Adrenal gland (tissue), 12 donors: ENCODE measurements around the gene SORBS2. TPM values are rescaled to one million over a fixed set of nuclear protein-coding genes. Genes with fewer than 3 reads are reported as not detected.

ENCODE experiments used
- DNase-seq, 7 donors: peaks; one replicate each; pipeline ENCODE4 v3.0.0-alpha.2; 2019 to 2020
- H3K27ac ChIP-seq, 5 donors: fragments of 200-600 bp; sonication (generic) in 4 of 5; 1 replicate in 3 of 5; 2 replicates in 2 of 5; pipeline versions ENCODE4 v1.5.1 to v1.8.0; 2016 to 2020; ENCODE audit warnings: mild to moderate bottlenecking in 1 of 5
- H3K27me3 ChIP-seq: fragments of 200-600 bp; 2 replicates; pipeline ENCODE4 v1.8.0; 2021
- H3K36me3 ChIP-seq, 2 donors: fragments of 200-600 bp; replicated peaks in 1 of 2; 1 replicate in 1 of 2; 2 replicates in 1 of 2; pipeline versions ENCODE4 v1.5.1 to v1.8.0; 2018 to 2022
- H3K4me1 ChIP-seq, 2 donors: fragments of 200-600 bp; replicated peaks in 1 of 2; 1 replicate in 1 of 2; 2 replicates in 1 of 2; pipeline versions ENCODE4 v1.5.1 to v1.8.0; 2018 to 2021
- H3K4me3 ChIP-seq, 4 donors: fragments of 200-600 bp; sonication (generic) in 3 of 4; one replicate each; pipeline ENCODE4 v1.5.1; 2016 to 2018
- H3K9me3 ChIP-seq, 3 donors: fragments of 200-600 bp; sonication (generic) in 1 of 3; replicated peaks in 1 of 3; 1 replicate in 2 of 3; 2 replicates in 1 of 3; pipeline versions ENCODE4 v1.5.1 to v1.8.0; 2016 to 2021
- POLR2A ChIP-seq, 2 donors: fragments of 450-650 bp; IDR thresholded peaks; one replicate each; pipeline ENCODE4 v1.6.1; 2017; ENCODE audit warnings: antibody characterized with exemption in 2 of 2, mild to moderate bottlenecking in 2 of 2, moderate library complexity in 1 of 2
- WGBS, 4 donors: extraction: QIAGEN DNeasy Blood & Tissue Kit in 2 of 4; methylation state at CpG; one replicate each; pipeline versions ENCODE4 v1.1.5 to v1.1.7; 2013 to 2017; 5-methylcytosine and 5-hydroxymethylcytosine counted together
- intact Hi-C, 2 donors: fragments of 100-400 bp; cut with DNase I; formaldehyde crosslinking; loops; one replicate each; pipeline versions ENCODE4 v1.14.1 to v1.15.0; 2022 to 2023
- polyA plus RNA-seq, 3 donors: library from polyadenylated mRNA; stranded (reverse); fragments of 200-250 nt in 2 of 3; fragments of 350-450 nt in 1 of 3; fragmentation: Illumina TruSeq in 1 of 3; extraction: RNeasy Lipid Tissue Mini Kit (QIAGEN cat#74804) in 1 of 3; gene quantifications; one replicate each; pipeline ENCODE4 v1.2.3, GENCODE V29; 2013 to 2014
- total RNA-seq, 9 donors: library from RNA; depleted of rRNA in 4 of 9; stranded (reverse); fragments of >200 nt in 4 of 9; fragments of 120-200 nt in 1 of 9; fragmentation: NEBNext Ultra II Directional in 1 of 9; extraction: Animal tissue kit (Norgen Biotek cat#: 25700) in 1 of 9; gene quantifications; one replicate each; pipeline versions ENCODE4 v1.1.0 to v1.2.4, GENCODE V29; 2013 to 2023
- TF ChIP-seq, protein P1 (sequence below), 6 experiments: fragments of 450-650 bp in 4 of 6; fragments of 200-600 bp in 2 of 6; sonication (generic) in 1 of 6; IDR thresholded peaks; 1 replicate in 5 of 6; 2 replicates in 1 of 6; pipeline versions ENCODE4 v1.5.1 to v1.8.0; 2016 to 2021; ENCODE audit warnings: antibody characterized with exemption in 6 of 6, mild to moderate bottlenecking in 2 of 6, moderate library complexity in 1 of 6
- donor health status: healthy with polysubstance abuse.
- donor health status: Bipolar disorder and iron deficiency.
- donor health status: DM: yes; HTN: yes; CAD: no.
- donor health status: DM: no; HTN: no; CAD: no.
- donor health status: DM: no; HTN: no; CAD: no.
- donor health status: DM: yes; HTN: yes; CAD: no.

SORBS2 gene
- total and polyA plus RNA-seq, 12 donors: 126 to 875 (median 582) TPM

DNA sequence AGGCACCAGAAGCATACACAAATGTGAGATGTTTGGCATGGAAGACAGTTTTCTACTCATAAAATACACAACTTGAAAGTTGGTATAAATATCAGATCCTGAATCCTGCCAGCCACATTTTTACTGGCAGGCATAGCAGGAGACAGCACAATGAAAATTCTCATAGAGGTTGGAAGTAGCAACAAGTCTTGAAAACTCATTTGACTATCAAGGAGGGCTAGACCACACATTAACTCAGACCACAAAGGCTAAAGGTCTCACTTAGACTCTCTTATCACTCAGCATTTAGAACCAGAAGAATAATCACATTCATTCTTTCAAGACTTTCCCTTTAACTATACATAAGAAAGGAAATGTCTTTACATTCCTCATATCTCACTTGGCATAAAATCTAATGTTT is 56.5 kb downstream of the SORBS2 start:
- TF ChIP-seq, protein P1, sequence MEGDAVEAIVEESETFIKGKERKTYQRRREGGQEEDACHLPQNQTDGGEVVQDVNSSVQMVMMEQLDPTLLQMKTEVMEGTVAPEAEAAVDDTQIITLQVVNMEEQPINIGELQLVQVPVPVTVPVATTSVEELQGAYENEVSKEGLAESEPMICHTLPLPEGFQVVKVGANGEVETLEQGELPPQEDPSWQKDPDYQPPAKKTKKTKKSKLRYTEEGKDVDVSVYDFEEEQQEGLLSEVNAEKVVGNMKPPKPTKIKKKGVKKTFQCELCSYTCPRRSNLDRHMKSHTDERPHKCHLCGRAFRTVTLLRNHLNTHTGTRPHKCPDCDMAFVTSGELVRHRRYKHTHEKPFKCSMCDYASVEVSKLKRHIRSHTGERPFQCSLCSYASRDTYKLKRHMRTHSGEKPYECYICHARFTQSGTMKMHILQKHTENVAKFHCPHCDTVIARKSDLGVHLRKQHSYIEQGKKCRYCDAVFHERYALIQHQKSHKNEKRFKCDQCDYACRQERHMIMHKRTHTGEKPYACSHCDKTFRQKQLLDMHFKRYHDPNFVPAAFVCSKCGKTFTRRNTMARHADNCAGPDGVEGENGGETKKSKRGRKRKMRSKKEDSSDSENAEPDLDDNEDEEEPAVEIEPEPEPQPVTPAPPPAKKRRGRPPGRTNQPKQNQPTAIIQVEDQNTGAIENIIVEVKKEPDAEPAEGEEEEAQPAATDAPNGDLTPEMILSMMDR (IDR thresholded peaks at IDR 0.05): no peak
- TF ChIP-seq POLR2A (IDR thresholded peaks at IDR 0.05): no peak
- Histone ChIP-seq H3K36me3 (no peaks in the 10 kb centered on the region), H3K4me1 (peaks cover 0 to 7% of the 10 kb centered on the region in 2 donors), H3K4me3 (no peak overlapping the region), H3K9me3 (no peaks in the 10 kb centered on the region), H3K27me3 (no peaks in the 10 kb centered on the region), H3K27ac (peak overlapping the region in 2 of 5 donors; percentile 6 to 21)
- DNase-seq: no peak
- intact Hi-C loops: no loop called here

DNA sequence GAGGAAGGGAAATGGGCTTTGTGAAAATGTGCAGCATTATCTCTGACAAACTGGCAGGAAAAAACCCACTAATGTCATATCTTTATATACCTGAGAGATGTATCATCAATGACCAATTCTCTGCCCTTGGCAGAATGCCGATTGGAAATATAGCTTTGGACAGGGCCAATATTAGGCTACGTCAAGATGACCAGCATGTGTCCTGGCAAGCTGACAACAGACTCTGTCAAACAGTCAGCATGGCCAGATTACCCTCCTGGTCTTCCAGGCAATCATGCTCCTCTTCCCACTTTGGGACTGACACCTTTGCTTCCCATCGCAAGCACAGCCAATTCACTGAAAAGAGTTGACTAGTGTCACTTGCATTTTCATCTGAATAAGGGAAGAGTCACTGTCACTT is 57.0 kb downstream of the SORBS2 start:
- 38 to 59% (median 52%) methylated on average over 3 of the region's 3 CpGs for WGBS, 4 donors
- Histone ChIP-seq H3K27me3 (no peaks in the 10 kb centered on the region), H3K4me1 (peaks cover 0 to 7% of the 10 kb centered on the region in 2 donors), H3K36me3 (no peaks in the 10 kb centered on the region), H3K27ac (peak overlapping the region in 2 of 5 donors; percentile 6 to 21), H3K9me3 (no peaks in the 10 kb centered on the region), H3K4me3 (no peak overlapping the region)
- TF ChIP-seq, protein P1 (IDR thresholded peaks at IDR 0.05): no peak
- TF ChIP-seq POLR2A (IDR thresholded peaks at IDR 0.05): no peak
- intact Hi-C loops: no loop called here
- DNase-seq: peak in 2 of 7 donors; percentile 59 to 71

DNA sequence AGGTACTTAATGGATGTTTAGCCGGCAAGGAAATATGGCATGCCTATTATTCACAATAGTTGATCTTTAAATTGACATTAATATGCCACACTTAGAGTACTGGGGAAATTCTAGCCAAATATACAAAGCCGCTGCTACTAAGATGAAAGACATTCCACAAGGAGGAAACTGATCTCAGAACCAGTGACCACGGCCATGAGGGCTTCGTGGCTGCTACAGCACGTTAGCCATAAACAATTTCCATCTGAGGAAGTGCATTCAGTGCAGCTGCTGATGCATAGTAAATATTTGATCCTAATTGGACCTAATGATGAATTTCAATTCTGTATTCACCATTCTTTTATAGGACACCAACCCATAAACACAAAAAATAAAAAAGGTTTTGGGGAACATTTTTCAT is 59.1 kb downstream of the SORBS2 start:
- intact Hi-C loops: no loop called here

DNA sequence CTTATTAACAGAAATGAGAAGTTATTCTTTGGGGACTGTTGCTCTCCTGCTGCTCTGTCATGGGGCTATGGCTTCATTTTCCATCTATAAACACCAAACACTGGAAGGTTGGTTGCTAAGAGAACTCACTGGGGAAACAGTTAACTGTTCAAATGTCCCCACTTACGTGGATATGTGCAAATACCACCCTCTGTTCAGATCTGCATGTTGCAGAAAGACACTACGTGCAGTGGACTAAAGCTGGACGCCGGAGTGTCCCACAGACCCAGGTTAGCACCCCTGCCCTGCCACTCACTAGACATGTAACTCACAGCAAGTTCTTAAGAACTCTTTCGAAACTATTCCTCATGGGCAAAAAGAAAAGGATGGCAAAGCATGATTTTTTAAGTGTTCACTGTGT is 62.1 kb downstream of the SORBS2 start:
- Histone ChIP-seq H3K9me3 (no peaks in the 10 kb centered on the region), H3K4me3 (no peak overlapping the region), H3K4me1 (no peaks in the 10 kb centered on the region), H3K36me3 (no peaks in the 10 kb centered on the region), H3K27ac (no peak overlapping the region), H3K27me3 (no peaks in the 10 kb centered on the region)
- WGBS, 4 donors: 93 to 95% (median 94%) methylated on average over 5 of the region's 5 CpGs
- TF ChIP-seq POLR2A (IDR thresholded peaks at IDR 0.05): no peak
- TF ChIP-seq, protein P1 (IDR thresholded peaks at IDR 0.05): no peak
- intact Hi-C loops: no loop called here
- DNase-seq: no peak

More for the DNA sequence above, 59.1 kb downstream of the SORBS2 start:
- Histone ChIP-seq H3K9me3 (no peaks in the 10 kb centered on the region), H3K27me3 (no peaks in the 10 kb centered on the region), H3K4me3 (no peak overlapping the region), H3K4me1 (peaks cover 0 to 7% of the 10 kb centered on the region in 2 donors), H3K27ac (no peak overlapping the region), H3K36me3 (no peaks in the 10 kb centered on the region)
- 75 to 87% (median 85%) methylated on average over 5 of the region's 5 CpGs for WGBS, 4 donors
- DNase-seq: no peak
- TF ChIP-seq, protein P1 (IDR thresholded peaks at IDR 0.05): no peak
- TF ChIP-seq POLR2A (IDR thresholded peaks at IDR 0.05): no peak
